GM12874 (cell line): Measurements from ENCODE around the gene ZNF320.

Experiments used
- CTCF ChIP-seq: IDR thresholded peaks from 2 replicates; pipeline ENCODE4 v1.5.1; 2011; ENCODE audit warnings: low read depth, mild to moderate bottlenecking, control low read depth, low read length, moderate library complexity; ENCODE audit not compliant: insufficient read depth

The ZNF320 gene

GRCh38 chr19:52941941-52942385, 44.5 kb upstream of the ZNF320 start:
- no peak for TF ChIP-seq CTCF

- no peak for TF ChIP-seq CTCF
Observed at GRCh38 chr19:52938761-52939160, 41.3 kb upstream of the ZNF320 start.

- no peak for TF ChIP-seq CTCF
Observed at GRCh38 chr19:52936954-52937325, 39.5 kb upstream of the ZNF320 start.

GRCh38 chr19:52936151-52936953, 38.9 kb upstream of the ZNF320 start:
- no peak for TF ChIP-seq CTCF

GRCh38 chr19:52935434-52935833, 38.0 kb upstream of the ZNF320 start:
- TF ChIP-seq CTCF = no peak

- no peak for TF ChIP-seq CTCF
Observed at GRCh38 chr19:52923778-52924593, 26.6 kb upstream of the ZNF320 start.

GRCh38 chr19:52922841-52923777, 25.7 kb upstream of the ZNF320 start, which contains the start of gene ZNF888:
TSS of gene ZNF888 (minus strand) at chr19:52923428. CDS start at chr19:52917873, 5,555 bp downstream.
- no peak for TF ChIP-seq CTCF
